Neural progenitor cell (in vitro differentiated cells): ENCODE results near the gene PLEKHG1. TPM values are rescaled to one million over a fixed set of nuclear protein-coding genes. Genes with fewer than 3 reads are reported as not detected.

Experiments
- DNase-seq: peaks from one replicate; pipeline ENCODE4 v3.0.0-alpha.2; 2016; ENCODE audit warnings: low spot score
- H2AFZ ChIP-seq: fragments of 200-600 bp; sonication (generic); replicated peaks from 2 replicates; pipeline ENCODE4 v1.6.1; 2016; ENCODE audit warnings: antibody characterized with exemption
- H3F3A ChIP-seq: fragments of 200-600 bp; sonication (generic); 2 replicates; pipeline ENCODE4 v1.6.1; 2016; ENCODE audit warnings: antibody characterized with exemption, low read depth
- H3K27ac ChIP-seq: fragments of 200-600 bp; sonication (generic); 2 replicates; pipeline ENCODE4 v1.5.1; 2016; ENCODE audit warnings: mild to moderate bottlenecking
- H3K27me3 ChIP-seq: fragments of 200-600 bp; sonication (generic); 2 replicates; pipeline ENCODE4 v1.6.1; 2016; ENCODE audit warnings: mild to moderate bottlenecking, moderate library complexity
- H3K36me3 ChIP-seq: fragments of 200-600 bp; sonication (generic); 2 replicates; pipeline ENCODE4 v1.5.1; 2016
- H3K4me1 ChIP-seq: fragments of 200-600 bp; sonication (generic); 2 replicates; pipeline ENCODE4 v1.6.1; 2016; ENCODE audit warnings: mixed run types
- H3K4me2 ChIP-seq: fragments of 200-600 bp; sonication (generic); 2 replicates; pipeline ENCODE4 v1.6.1; 2016
- H3K4me3 ChIP-seq: fragments of 200-600 bp; sonication (generic); 2 replicates; pipeline ENCODE4 v1.5.1; 2016
- H3K79me2 ChIP-seq: fragments of 200-600 bp; sonication (generic); 2 replicates; pipeline ENCODE4 v1.6.1; 2016; ENCODE audit warnings: low read depth
- H3K9ac ChIP-seq: fragments of 200-600 bp; sonication (generic); 2 replicates; pipeline ENCODE4 v1.6.1; 2016
- H3K9me3 ChIP-seq: fragments of 200-600 bp; sonication (generic); 2 replicates; pipeline ENCODE4 v1.5.1; 2016; ENCODE audit warnings: low read depth
- H4K20me1 ChIP-seq: fragments of 200-600 bp; sonication (generic); 2 replicates; pipeline ENCODE4 v1.6.1; 2016; ENCODE audit warnings: low read depth
- H3K27ac Mint-ChIP-seq: 3 replicates; pipeline ENCODE4 v1.8.0; 2021; ENCODE audit warnings: mixed read lengths
- H3K27me3 Mint-ChIP-seq: 2 replicates; pipeline ENCODE4 v1.8.0; 2022; ENCODE audit warnings: low read depth, mild to moderate bottlenecking, inconsistent platforms, moderate library complexity, mixed read lengths; ENCODE audit not compliant: insufficient read depth
- H3K36me3 Mint-ChIP-seq: 3 replicates; pipeline ENCODE4 v1.8.0; 2021; ENCODE audit warnings: mixed read lengths
- H3K4me1 Mint-ChIP-seq: 3 replicates; pipeline ENCODE4 v1.8.0; 2021; ENCODE audit warnings: mixed read lengths
- H3K4me3 Mint-ChIP-seq: 3 replicates; pipeline ENCODE4 v1.8.0; 2021; ENCODE audit warnings: mild to moderate bottlenecking, moderate library complexity, mixed read lengths
- H3K9me3 Mint-ChIP-seq: 3 replicates; pipeline ENCODE4 v1.8.0; 2020; ENCODE audit warnings: mixed read lengths
- EZH2 ChIP-seq: fragments of 200-600 bp; sonication (generic); IDR thresholded peaks from 2 replicates; pipeline ENCODE4 v1.6.1; 2017; ENCODE audit warnings: antibody characterized with exemption, mild to moderate bottlenecking, moderate library complexity
- EZH2phosphoT487 ChIP-seq: fragments of 200-600 bp; sonication (generic); IDR thresholded peaks from 2 replicates; pipeline ENCODE4 v1.6.1; 2017; ENCODE audit warnings: antibody characterized with exemption
- total RNA-seq: library from RNA; depleted of rRNA; stranded (reverse); fragments of >200 nt; gene quantifications from 2 replicates; pipeline ENCODE4 v1.2.3, GENCODE V29; 2015; ENCODE audit warnings: low replicate concordance
- TF ChIP-seq, protein P1 (sequence below): fragments of 200-600 bp; sonication (generic); IDR thresholded peaks from 2 replicates; pipeline ENCODE4 v1.5.1; 2017; ENCODE audit warnings: antibody characterized with exemption, mild to moderate bottlenecking

PLEKHG1 gene
- total RNA-seq, 1 donor from 2014 or later = 4.7 TPM

- TF ChIP-seq EZH2phosphoT487 (no peak), EZH2 (no peak)
- TF ChIP-seq, protein P1, sequence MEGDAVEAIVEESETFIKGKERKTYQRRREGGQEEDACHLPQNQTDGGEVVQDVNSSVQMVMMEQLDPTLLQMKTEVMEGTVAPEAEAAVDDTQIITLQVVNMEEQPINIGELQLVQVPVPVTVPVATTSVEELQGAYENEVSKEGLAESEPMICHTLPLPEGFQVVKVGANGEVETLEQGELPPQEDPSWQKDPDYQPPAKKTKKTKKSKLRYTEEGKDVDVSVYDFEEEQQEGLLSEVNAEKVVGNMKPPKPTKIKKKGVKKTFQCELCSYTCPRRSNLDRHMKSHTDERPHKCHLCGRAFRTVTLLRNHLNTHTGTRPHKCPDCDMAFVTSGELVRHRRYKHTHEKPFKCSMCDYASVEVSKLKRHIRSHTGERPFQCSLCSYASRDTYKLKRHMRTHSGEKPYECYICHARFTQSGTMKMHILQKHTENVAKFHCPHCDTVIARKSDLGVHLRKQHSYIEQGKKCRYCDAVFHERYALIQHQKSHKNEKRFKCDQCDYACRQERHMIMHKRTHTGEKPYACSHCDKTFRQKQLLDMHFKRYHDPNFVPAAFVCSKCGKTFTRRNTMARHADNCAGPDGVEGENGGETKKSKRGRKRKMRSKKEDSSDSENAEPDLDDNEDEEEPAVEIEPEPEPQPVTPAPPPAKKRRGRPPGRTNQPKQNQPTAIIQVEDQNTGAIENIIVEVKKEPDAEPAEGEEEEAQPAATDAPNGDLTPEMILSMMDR = no peak
- Mint-ChIP-seq H3K27ac (peak overlapping the region; percentile 32), H3K9me3 (peaks cover 2% of the 10 kb centered on the region), H3K27me3 (peaks cover 6% of the 10 kb centered on the region), H3K36me3 (no peaks in the 10 kb centered on the region), H3K4me1 (peaks cover 20% of the 10 kb centered on the region), H3K4me3 (no peak overlapping the region)
- Histone ChIP-seq H3K9ac (no peak overlapping the region), H2AFZ (peak overlapping the region; percentile 42), H3K4me2 (no peak overlapping the region), H3K27me3 (no peaks in the 10 kb centered on the region), H3F3A (no peaks in the 10 kb centered on the region), H3K27ac (no peak overlapping the region), H3K79me2 (no peaks in the 10 kb centered on the region), H3K36me3 (no peaks in the 10 kb centered on the region), H3K4me1 (peaks cover 11% of the 10 kb centered on the region), H3K4me3 (no peak overlapping the region), H4K20me1 (no peaks in the 10 kb centered on the region), H3K9me3 (no peaks in the 10 kb centered on the region)
- no peak for DNase-seq
Observed at GRCh38 chr6:150576651-150577226, 22.9 kb upstream of the PLEKHG1 start.

DNA sequence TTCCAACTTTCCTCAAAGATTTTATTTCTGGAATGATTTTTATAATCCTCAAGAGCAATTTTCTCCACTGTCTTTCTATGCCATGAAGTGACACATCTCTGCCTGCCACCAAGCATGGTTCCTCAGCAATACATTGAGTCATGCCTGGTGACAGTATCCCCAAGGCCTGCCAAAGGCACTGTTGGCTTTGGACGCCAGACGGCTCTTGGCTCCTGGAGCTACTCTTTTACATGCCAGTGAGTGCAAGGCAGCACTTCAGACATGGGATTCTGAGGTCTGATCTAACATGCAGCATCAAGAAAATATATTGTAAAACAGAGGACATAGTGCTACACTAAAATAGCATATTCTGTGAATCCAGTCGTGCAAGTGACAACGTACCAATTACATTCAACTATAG, 20.1 kb upstream of the PLEKHG1 start:
- Histone ChIP-seq H3K36me3 (no peaks in the 10 kb centered on the region), H3K79me2 (no peaks in the 10 kb centered on the region), H3K9ac (no peak overlapping the region), H3K27ac (no peak overlapping the region), H3F3A (no peaks in the 10 kb centered on the region), H4K20me1 (no peaks in the 10 kb centered on the region), H3K4me1 (no peaks in the 10 kb centered on the region), H3K9me3 (no peaks in the 10 kb centered on the region), H3K27me3 (no peaks in the 10 kb centered on the region), H3K4me2 (no peak overlapping the region), H3K4me3 (no peak overlapping the region), H2AFZ (no peak overlapping the region)
- Mint-ChIP-seq H3K4me1 (peaks cover 10% of the 10 kb centered on the region), H3K27me3 (peaks cover 7% of the 10 kb centered on the region), H3K27ac (no peak overlapping the region), H3K36me3 (no peaks in the 10 kb centered on the region), H3K9me3 (no peaks in the 10 kb centered on the region), H3K4me3 (no peak overlapping the region)
- DNase-seq = no peak
- TF ChIP-seq EZH2 (no peak), EZH2phosphoT487 (no peak)
- TF ChIP-seq, protein P1 = no peak

DNA sequence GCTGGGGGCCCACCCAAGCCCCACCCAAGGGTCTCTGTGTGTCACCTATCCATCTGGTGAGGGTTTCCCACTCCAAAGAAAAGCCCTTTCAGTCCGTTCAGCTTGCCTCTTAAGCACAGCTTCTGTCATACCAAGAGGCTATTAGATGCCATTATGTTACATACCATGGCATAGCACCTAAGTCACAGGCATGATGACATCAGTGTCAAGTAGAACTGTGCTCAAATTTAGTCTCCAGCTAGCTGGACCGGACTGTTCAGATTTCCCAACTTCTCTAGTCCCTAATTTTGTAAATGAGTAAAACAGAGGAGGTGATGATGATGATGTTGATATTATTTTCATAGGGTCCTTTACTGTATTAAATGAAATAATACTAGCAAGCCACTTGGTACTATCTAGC, 19.2 kb upstream of the PLEKHG1 start:
- Mint-ChIP-seq H3K36me3 (no peaks in the 10 kb centered on the region), H3K4me3 (no peak overlapping the region), H3K4me1 (peaks cover 9% of the 10 kb centered on the region), H3K9me3 (no peaks in the 10 kb centered on the region), H3K27ac (no peak overlapping the region), H3K27me3 (peaks cover 9% of the 10 kb centered on the region)
- H3K9me3 ChIP-seq = no peaks in the 10 kb centered on the region
- H3K27me3 ChIP-seq = no peaks in the 10 kb centered on the region
- DNase-seq = no peak
- H3K9ac ChIP-seq = no peak overlapping the region
- H3K4me1 ChIP-seq = no peaks in the 10 kb centered on the region
- H3K4me2 ChIP-seq = no peak overlapping the region
- no peaks in the 10 kb centered on the region for H3K36me3 ChIP-seq
- no peak overlapping the region for H2AFZ ChIP-seq
- no peak overlapping the region for H3K4me3 ChIP-seq
- H3K79me2 ChIP-seq = no peaks in the 10 kb centered on the region
- H3F3A ChIP-seq = no peaks in the 10 kb centered on the region
- no peak overlapping the region for H3K27ac ChIP-seq
- TF ChIP-seq, protein P1 = no peak
- TF ChIP-seq EZH2phosphoT487 (no peak), EZH2 (no peak)
- no peaks in the 10 kb centered on the region for H4K20me1 ChIP-seq
